Measurements from ENCODE around the gene RPS6KA3. TPM values are rescaled to one million over a fixed set of nuclear protein-coding genes. Genes with fewer than 3 reads are reported as not detected.

The RPS6KA3 gene
- polyA plus RNA-seq, 1 donor (not counting 4 experiments of a cell fraction or from before 2014, with no cell fraction given): 32.1 TPM

DNA sequence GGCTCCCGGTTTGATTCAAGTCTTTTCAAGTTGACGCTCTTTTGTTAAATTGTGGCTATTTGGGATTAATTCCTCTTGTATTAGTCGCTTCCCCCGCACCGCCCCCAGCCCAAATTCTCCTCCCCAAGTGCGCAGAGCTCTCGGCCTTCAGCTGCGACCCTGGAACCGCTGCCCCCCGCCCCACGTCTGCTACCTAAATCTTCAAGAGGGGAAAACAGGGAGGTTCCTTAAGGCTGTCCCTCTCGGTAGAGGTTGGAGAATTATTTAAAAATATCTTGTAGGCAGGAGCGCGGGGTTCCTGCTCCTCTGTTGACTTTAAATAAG lies 860 bp upstream of the RPS6KA3 start:
- H3K36me3 ChIP-seq (ENCODE audit: control insufficient read depth in 2 of 2, extremely low read depth in 1 of 2, insufficient read depth in 2 of 2, low read length in 2 of 2): no peaks in the 10 kb centered on the region
- no peaks in the 10 kb centered on the region for H3K27me3 ChIP-seq (ENCODE audit: control insufficient read depth, extremely low read depth, insufficient read depth, low read length)
- no peak for DNase-seq (ENCODE audit: low read depth, low spot score)
- H3K4me1 ChIP-seq (ENCODE audit: control insufficient read depth, extremely low read depth, insufficient read depth, low read length): peaks cover 5% of the 10 kb centered on the region
- H3K79me2 ChIP-seq (ENCODE audit: control insufficient read depth, insufficient read depth, low read length): peaks cover 28% of the 10 kb centered on the region
- no peak for FAIRE-seq
- peak overlapping the region; percentile 67 for H3K27ac ChIP-seq (ENCODE audit: control insufficient read depth, insufficient read depth, low read length)
- no peak for TF ChIP-seq EZH2 (IDR thresholded peaks at IDR 0.05; ENCODE audit: low read length)
- TF ChIP-seq, protein P1, sequence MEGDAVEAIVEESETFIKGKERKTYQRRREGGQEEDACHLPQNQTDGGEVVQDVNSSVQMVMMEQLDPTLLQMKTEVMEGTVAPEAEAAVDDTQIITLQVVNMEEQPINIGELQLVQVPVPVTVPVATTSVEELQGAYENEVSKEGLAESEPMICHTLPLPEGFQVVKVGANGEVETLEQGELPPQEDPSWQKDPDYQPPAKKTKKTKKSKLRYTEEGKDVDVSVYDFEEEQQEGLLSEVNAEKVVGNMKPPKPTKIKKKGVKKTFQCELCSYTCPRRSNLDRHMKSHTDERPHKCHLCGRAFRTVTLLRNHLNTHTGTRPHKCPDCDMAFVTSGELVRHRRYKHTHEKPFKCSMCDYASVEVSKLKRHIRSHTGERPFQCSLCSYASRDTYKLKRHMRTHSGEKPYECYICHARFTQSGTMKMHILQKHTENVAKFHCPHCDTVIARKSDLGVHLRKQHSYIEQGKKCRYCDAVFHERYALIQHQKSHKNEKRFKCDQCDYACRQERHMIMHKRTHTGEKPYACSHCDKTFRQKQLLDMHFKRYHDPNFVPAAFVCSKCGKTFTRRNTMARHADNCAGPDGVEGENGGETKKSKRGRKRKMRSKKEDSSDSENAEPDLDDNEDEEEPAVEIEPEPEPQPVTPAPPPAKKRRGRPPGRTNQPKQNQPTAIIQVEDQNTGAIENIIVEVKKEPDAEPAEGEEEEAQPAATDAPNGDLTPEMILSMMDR (optimal IDR thresholded peaks at IDR 0.05 in 1 of 3, IDR thresholded peaks at IDR 0.05 in 1 of 3, conservative IDR thresholded peaks at IDR 0.05 in 1 of 3; ENCODE audit: extremely low read depth in 1 of 3, insufficient read depth in 2 of 3, low read length in 3 of 3): no peak
- no peaks in the 10 kb centered on the region for H3K9me1 ChIP-seq (ENCODE audit: control insufficient read depth, extremely low read depth, insufficient read depth, low read length)
- peak overlapping the region; percentile 82 for H3K9ac ChIP-seq (ENCODE audit: control insufficient read depth, extremely low read depth, insufficient read depth, low read length)
- H3K9me3 ChIP-seq (ENCODE audit: control insufficient read depth, low read depth, low read length): no peaks in the 10 kb centered on the region
- dilution Hi-C loops (cut with MboI; ENCODE audit: extremely low pct_ligation_motif_present, low sequenced_read_pairs): no loop called here
- H4K20me1 ChIP-seq (ENCODE audit: control insufficient read depth, extremely low read depth, insufficient read depth, low read length): no peaks in the 10 kb centered on the region
- H3K4me3 ChIP-seq (ENCODE audit: control insufficient read depth in 2 of 3, extremely low read depth in 1 of 3, insufficient read depth in 2 of 3, low read depth in 1 of 3, low read length in 3 of 3): peak overlapping the region; percentile 38 to 69 (median 68)
- peak overlapping the region; percentile 75 for H3K4me2 ChIP-seq (ENCODE audit: control insufficient read depth, extremely low read depth, insufficient read depth, low read depth, low read length)
- H2AFZ ChIP-seq (ENCODE audit: control insufficient read depth, low read length): peak overlapping the region; percentile 74

DNA sequence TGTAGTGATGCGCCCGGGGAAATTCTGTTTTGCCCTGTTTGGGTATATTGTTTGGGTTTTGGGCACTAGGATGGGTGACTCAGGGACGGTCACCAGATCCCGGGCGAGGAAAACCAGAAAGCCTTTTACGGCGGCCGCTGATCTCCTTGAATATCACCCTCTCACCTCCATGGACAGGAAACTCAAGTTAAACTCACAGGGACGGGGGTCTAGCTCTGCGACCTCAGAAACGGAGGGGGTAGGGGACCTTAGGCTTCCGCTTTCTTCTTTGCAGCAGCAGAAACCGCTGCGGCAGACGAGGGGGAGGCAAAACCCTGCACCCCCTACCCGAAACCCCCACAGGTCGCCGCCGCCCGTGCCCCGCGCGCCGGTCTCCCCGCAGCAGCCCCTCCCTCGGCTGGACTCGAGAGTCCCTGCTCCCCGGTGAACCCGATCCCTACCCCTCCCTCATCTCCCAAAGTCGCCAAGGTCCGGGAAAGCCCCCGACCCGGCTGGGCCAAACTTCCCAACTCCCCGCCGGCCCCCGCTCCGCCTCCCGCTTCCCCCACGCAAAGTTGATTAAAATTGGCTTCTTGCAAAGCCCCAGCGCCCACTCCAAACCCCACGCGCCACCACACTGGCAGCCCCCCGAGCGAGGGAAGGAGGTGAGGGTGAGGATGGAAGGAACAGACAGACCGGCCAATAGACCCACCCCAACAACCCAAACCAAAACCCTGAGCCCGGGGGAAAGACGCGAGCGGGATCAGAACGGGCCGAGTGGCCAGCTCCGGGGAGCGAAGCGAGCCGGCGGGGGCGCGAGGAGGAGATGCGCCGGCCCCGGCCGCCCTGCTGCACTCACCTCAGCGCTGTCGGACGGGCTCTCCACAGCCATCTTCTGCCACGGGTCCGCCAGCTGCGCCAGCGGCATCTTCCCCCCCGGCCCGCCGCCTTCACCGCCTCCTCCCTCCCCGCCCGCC lies 705 bp downstream of the RPS6KA3 start:
- peaks cover 42% of the 10 kb centered on the region for H3K79me2 ChIP-seq (ENCODE audit: control insufficient read depth, insufficient read depth, low read length)
- H3K4me3 ChIP-seq (ENCODE audit: control insufficient read depth in 2 of 3, extremely low read depth in 1 of 3, insufficient read depth in 2 of 3, low read depth in 1 of 3, low read length in 3 of 3): peak overlapping the region; percentile 59 to 78 (median 69)
- no peaks in the 10 kb centered on the region for H3K9me3 ChIP-seq (ENCODE audit: control insufficient read depth, low read depth, low read length)
- H2AFZ ChIP-seq (ENCODE audit: control insufficient read depth, low read length): peak overlapping the region; percentile 15
- no peaks in the 10 kb centered on the region for H3K36me3 ChIP-seq (ENCODE audit: control insufficient read depth in 2 of 2, extremely low read depth in 1 of 2, insufficient read depth in 2 of 2, low read length in 2 of 2)
- no peaks in the 10 kb centered on the region for H3K27me3 ChIP-seq (ENCODE audit: control insufficient read depth, extremely low read depth, insufficient read depth, low read length)
- no peaks in the 10 kb centered on the region for H4K20me1 ChIP-seq (ENCODE audit: control insufficient read depth, extremely low read depth, insufficient read depth, low read length)
- dilution Hi-C loops (cut with MboI; ENCODE audit: extremely low pct_ligation_motif_present, low sequenced_read_pairs): no loop called here
- H3K27ac ChIP-seq (ENCODE audit: control insufficient read depth, insufficient read depth, low read length): peak overlapping the region; percentile 84
- peak overlapping the region; percentile 62 for H3K4me2 ChIP-seq (ENCODE audit: control insufficient read depth, extremely low read depth, insufficient read depth, low read depth, low read length)
- peaks cover 5% of the 10 kb centered on the region for H3K4me1 ChIP-seq (ENCODE audit: control insufficient read depth, extremely low read depth, insufficient read depth, low read length)
- peak overlapping the region; percentile 82 for H3K9ac ChIP-seq (ENCODE audit: control insufficient read depth, extremely low read depth, insufficient read depth, low read length)
- H3K9me1 ChIP-seq (ENCODE audit: control insufficient read depth, extremely low read depth, insufficient read depth, low read length): no peaks in the 10 kb centered on the region
- no peak for DNase-seq (ENCODE audit: low read depth, low spot score)
- FAIRE-seq: no peak
- TF ChIP-seq EZH2 (IDR thresholded peaks at IDR 0.05; ENCODE audit: low read length): no peak
- TF ChIP-seq, protein P1 (optimal IDR thresholded peaks at IDR 0.05 in 1 of 3, IDR thresholded peaks at IDR 0.05 in 1 of 3, conservative IDR thresholded peaks at IDR 0.05 in 1 of 3; ENCODE audit: extremely low read depth in 1 of 3, insufficient read depth in 2 of 3, low read length in 3 of 3): no peak

All from keratinocyte (primary cell).